Inflammatory macrophage treated with lipopolysaccharide for 1 hour (primary cell): ENCODE data around the gene SGSM2.

Experiments
- DNase-seq, 2 donors: peaks; one replicate each; pipeline ENCODE4 v3.0.0-alpha.2; 2020 to 2022

The SGSM2 gene

GRCh38 chr17:2399572-2400473 is 62.5 kb downstream of the SGSM2 start:
- peak; percentile 95 to 96 for DNase-seq

GRCh38 chr17:2400474-2400866 is 63.2 kb downstream of the SGSM2 start:
- DNase-seq: peak; percentile 73 to 87

GRCh38 chr17:2400877-2401425 is 63.6 kb downstream of the SGSM2 start, which contains the start of gene MNT:
MNT (minus strand) TSS chr17:2401060; CDS start chr17:2400712, 348 bp downstream.
- peak; percentile 93 to 96 for DNase-seq

GRCh38 chr17:2401426-2402221 is 64.3 kb downstream of the SGSM2 start:
- peak; percentile 99 for DNase-seq

GRCh38 chr17:2402544-2402943 is 65.2 kb downstream of the SGSM2 start:
- no peak for DNase-seq

- no peak for DNase-seq
Observed at GRCh38 chr17:2403044-2403443, 65.7 kb downstream of the SGSM2 start.

GRCh38 chr17:2405247-2405926 is 68.1 kb downstream of the SGSM2 start:
- peak; percentile 79 to 89 for DNase-seq

GRCh38 chr17:2406271-2406902 is 69.1 kb downstream of the SGSM2 start:
- DNase-seq: no peak

- DNase-seq: peak; percentile 84 to 95
Observed at GRCh38 chr17:2406903-2407790, 69.8 kb downstream of the SGSM2 start.

GRCh38 chr17:2410951-2411350 is 73.7 kb downstream of the SGSM2 start:
- DNase-seq: no peak

GRCh38 chr17:2412561-2413021 is 75.3 kb downstream of the SGSM2 start:
- DNase-seq: no peak

- DNase-seq: peak in 1 of 2 donors; percentile 48
Observed at GRCh38 chr17:2414446-2415064, 77.3 kb downstream of the SGSM2 start.

- DNase-seq: no peak
Observed at GRCh38 chr17:2415081-2415480, 77.8 kb downstream of the SGSM2 start.

GRCh38 chr17:2416010-2416734 is 78.9 kb downstream of the SGSM2 start:
- DNase-seq: peak; percentile 72 to 99

GRCh38 chr17:2418572-2418971 is 81.3 kb downstream of the SGSM2 start:
- no peak for DNase-seq

- DNase-seq: no peak
Observed at GRCh38 chr17:2419486-2419885, 82.2 kb downstream of the SGSM2 start.

- no peak for DNase-seq
Observed at GRCh38 chr17:2420176-2420575, 82.9 kb downstream of the SGSM2 start.

- DNase-seq: no peak
Observed at GRCh38 chr17:2421315-2422147, 84.2 kb downstream of the SGSM2 start.

- DNase-seq: no peak
Observed at GRCh38 chr17:2423271-2423670, 86.0 kb downstream of the SGSM2 start.
